Measurements from ENCODE around the gene BRF1. TPM values are rescaled to one million over a fixed set of nuclear protein-coding genes. Genes with fewer than 3 reads are reported as not detected.
A peak's percentile ranks its signal among the peaks of the same experiment; 100 is the strongest.
"Not testable (repeated sequence)": the region's sequence is repeated elsewhere in the genome, so short reads cannot be mapped to it uniquely, and the experiment has no call there.

The BRF1 gene
- total RNA-seq, 2 experiments from 2014 or later, result 20.0 to 28.1 TPM

GRCh38 chr14:105331575-105332349 is 31.0 kb upstream of the BRF1 start:
- Mint-ChIP-seq H3K27me3 (no peaks in the 10 kb centered on the region), H3K27ac (no peak overlapping the region), H3K36me3 (ENCODE audit: low read depth) (no peaks in the 10 kb centered on the region), H3K4me1 (peaks cover 28% of the 10 kb centered on the region), H3K9me3 (ENCODE audit: low read depth) (no peaks in the 10 kb centered on the region), H3K4me3 (no peak overlapping the region)
- intact Hi-C loops (cut with DNase I, micrococcal nuclease), result no loop called here
- POLR2A ChIA-PET, result no interaction called here
- CTCF ChIA-PET, result interaction anchor here (0.5 to 1.4 kb wide), 4 partner anchors 11 to 61 kb away, joined by 3 to 4 read pairs (median 4); no protein-coding TSS in a partner anchor
- no peak for DNase-seq
- ATAC-seq, result peak; percentile 12

GRCh38 chr14:105330491-105330895 is 29.7 kb upstream of the BRF1 start:
- H3K4me1 Mint-ChIP-seq, result peaks cover 28% of the 10 kb centered on the region
- H3K9me3 Mint-ChIP-seq (ENCODE audit: low read depth), result no peaks in the 10 kb centered on the region
- DNase-seq (peak; percentile 49), ATAC-seq (peak; percentile 45)
- no peak overlapping the region for H3K4me3 Mint-ChIP-seq
- H3K27ac Mint-ChIP-seq, result no peak overlapping the region
- ChIA-PET CTCF (interaction anchor here (1.4 kb wide), 1 partner anchor 40 kb away, joined by 4 read pairs; no protein-coding TSS in a partner anchor), POLR2A (no interaction called here)
- H3K27me3 Mint-ChIP-seq, result no peaks in the 10 kb centered on the region
- H3K36me3 Mint-ChIP-seq (ENCODE audit: low read depth), result no peaks in the 10 kb centered on the region
- intact Hi-C loops (cut with DNase I, micrococcal nuclease), result no loop called here

- POLR2A ChIA-PET, result no interaction called here
Observed at GRCh38 chr14:105329411-105330150, 28.8 kb upstream of the BRF1 start.

GRCh38 chr14:105328678-105329390 is 28.0 kb upstream of the BRF1 start:
- H3K27ac Mint-ChIP-seq, result no peak overlapping the region
- CTCF ChIA-PET, result interaction anchor here (1.3 kb wide), 1 partner anchor 14 kb away, joined by 3 read pairs; no protein-coding TSS in a partner anchor

More at GRCh38 chr14:105329411-105330150, 28.8 kb upstream of the BRF1 start:
- intact Hi-C loops (cut with DNase I, micrococcal nuclease), result no loop called here
- DNase-seq (no peak), ATAC-seq (no peak)
- Mint-ChIP-seq H3K27me3 (no peaks in the 10 kb centered on the region), H3K9me3 (ENCODE audit: low read depth) (no peaks in the 10 kb centered on the region), H3K36me3 (ENCODE audit: low read depth) (no peaks in the 10 kb centered on the region), H3K4me1 (peaks cover 28% of the 10 kb centered on the region), H3K4me3 (no peak overlapping the region), H3K27ac (no peak overlapping the region)
- CTCF ChIA-PET, result no interaction called here

GRCh38 chr14:105328070-105328677 is 27.4 kb upstream of the BRF1 start:
- intact Hi-C loops (cut with DNase I, micrococcal nuclease), result no loop called here
- H3K36me3 Mint-ChIP-seq (ENCODE audit: low read depth), result no peaks in the 10 kb centered on the region
- no peaks in the 10 kb centered on the region for H3K27me3 Mint-ChIP-seq
- no peak for DNase-seq
- no peak for ATAC-seq
- no peak overlapping the region for H3K4me3 Mint-ChIP-seq
- no peaks in the 10 kb centered on the region for H3K9me3 Mint-ChIP-seq (ENCODE audit: low read depth)
- peaks cover 31% of the 10 kb centered on the region for H3K4me1 Mint-ChIP-seq
- ChIA-PET CTCF (interaction anchor here (1.3 kb wide), 1 partner anchor 15 kb away, joined by 3 read pairs; no protein-coding TSS in a partner anchor), POLR2A (no interaction called here)
- H3K27ac Mint-ChIP-seq, result no peak overlapping the region

More at GRCh38 chr14:105328678-105329390, 28.0 kb upstream of the BRF1 start:
- Mint-ChIP-seq H3K4me3 (no peak overlapping the region), H3K27me3 (no peaks in the 10 kb centered on the region), H3K9me3 (ENCODE audit: low read depth) (no peaks in the 10 kb centered on the region), H3K36me3 (ENCODE audit: low read depth) (no peaks in the 10 kb centered on the region), H3K4me1 (peaks cover 28% of the 10 kb centered on the region)
- intact Hi-C loops (cut with DNase I, micrococcal nuclease), result no loop called here
- POLR2A ChIA-PET, result no interaction called here
- ATAC-seq (no peak), DNase-seq (no peak)

GRCh38 chr14:105327695-105328045 is 26.9 kb upstream of the BRF1 start:
- not testable (repeated sequence) for H3K27me3 Mint-ChIP-seq

GRCh38 chr14:105326891-105327694 is 26.3 kb upstream of the BRF1 start:
- CTCF ChIA-PET, result no interaction called here
- peaks cover 36% of the 10 kb centered on the region for H3K4me1 Mint-ChIP-seq
- no peaks in the 10 kb centered on the region for H3K9me3 Mint-ChIP-seq (ENCODE audit: low read depth)
- DNase-seq (no peak), ATAC-seq (no peak)
- no peak overlapping the region for H3K4me3 Mint-ChIP-seq
- H3K36me3 Mint-ChIP-seq (ENCODE audit: low read depth), result no peaks in the 10 kb centered on the region
- H3K27ac Mint-ChIP-seq, result no peak overlapping the region
- H3K27me3 Mint-ChIP-seq, result no peaks in the 10 kb centered on the region
- POLR2A ChIA-PET, result interaction anchor here (0.6 kb wide), 1 partner anchor 89 kb away, joined by 3 read pairs; no protein-coding TSS in a partner anchor
- intact Hi-C loops (cut with DNase I, micrococcal nuclease), result no loop called here

More at GRCh38 chr14:105327695-105328045, 26.9 kb upstream of the BRF1 start:
- intact Hi-C loops (cut with DNase I, micrococcal nuclease); H3K36me3 Mint-ChIP-seq (ENCODE audit: low read depth); H3K27ac Mint-ChIP-seq; POLR2A ChIA-PET; ATAC-seq; H3K9me3 Mint-ChIP-seq (ENCODE audit: low read depth); H3K4me3 Mint-ChIP-seq; DNase-seq: not testable (repeated sequence)
- peaks cover 35% of the 10 kb centered on the region for H3K4me1 Mint-ChIP-seq
- CTCF ChIA-PET, result interaction anchor here (1.3 kb wide), 1 partner anchor 15 kb away, joined by 3 read pairs; no protein-coding TSS in a partner anchor

GRCh38 chr14:105326568-105326867 is 25.7 kb upstream of the BRF1 start:
- no peaks in the 10 kb centered on the region for H3K9me3 Mint-ChIP-seq (ENCODE audit: low read depth)
- DNase-seq (no peak), ATAC-seq (no peak)
- intact Hi-C loops (cut with DNase I, micrococcal nuclease), result no loop called here
- POLR2A ChIA-PET, result interaction anchor here (0.6 kb wide), 1 partner anchor 89 kb away, joined by 3 read pairs; no protein-coding TSS in a partner anchor
- no peak overlapping the region for H3K4me3 Mint-ChIP-seq
- H3K36me3 Mint-ChIP-seq (ENCODE audit: low read depth), result no peaks in the 10 kb centered on the region
- peaks cover 30% of the 10 kb centered on the region for H3K4me1 Mint-ChIP-seq
- CTCF ChIA-PET, result no interaction called here
- no peaks in the 10 kb centered on the region for H3K27me3 Mint-ChIP-seq
- no peak overlapping the region for H3K27ac Mint-ChIP-seq

- Mint-ChIP-seq H3K4me1 (peaks cover 26% of the 10 kb centered on the region), H3K9me3 (ENCODE audit: low read depth) (no peaks in the 10 kb centered on the region), H3K27me3 (no peaks in the 10 kb centered on the region), H3K36me3 (ENCODE audit: low read depth) (no peaks in the 10 kb centered on the region), H3K4me3 (no peak overlapping the region), H3K27ac (no peak overlapping the region)
- CTCF ChIA-PET, result interaction anchor here (0.5 kb wide), 1 partner anchor 155 kb away, joined by 3 read pairs; no protein-coding TSS in a partner anchor
- intact Hi-C loops (cut with DNase I, micrococcal nuclease), result no loop called here
- POLR2A ChIA-PET, result interaction anchor here (0.6 kb wide), 1 partner anchor 90 kb away, joined by 3 read pairs; no protein-coding TSS in a partner anchor
- ATAC-seq (no peak), DNase-seq (no peak)
Observed at GRCh38 chr14:105325716-105326567, 25.1 kb upstream of the BRF1 start.

- H3K9me3 Mint-ChIP-seq (ENCODE audit: low read depth), result no peaks in the 10 kb centered on the region
- H3K27me3 Mint-ChIP-seq, result no peaks in the 10 kb centered on the region
- H3K4me1 Mint-ChIP-seq, result peaks cover 19% of the 10 kb centered on the region
- DNase-seq, result no peak
- no peaks in the 10 kb centered on the region for H3K36me3 Mint-ChIP-seq (ENCODE audit: low read depth)
- CTCF ChIA-PET, result no interaction called here
- POLR2A ChIA-PET, result no interaction called here
- no peak for ATAC-seq
- no peak overlapping the region for H3K4me3 Mint-ChIP-seq
- H3K27ac Mint-ChIP-seq, result no peak overlapping the region
- intact Hi-C loops (cut with DNase I, micrococcal nuclease), result no loop called here
Observed at GRCh38 chr14:105325303-105325702, 24.5 kb upstream of the BRF1 start.

Data from activated CD4-positive, alpha-beta T cell treated with anti-CD3 and anti-CD28 coated beads for 36 hours (primary cell).